ENCODE results near the gene FOXL3.
A peak's percentile ranks its signal among the peaks of the same experiment; 100 is the strongest.
"Not testable (repeated sequence)": the region's sequence is repeated elsewhere in the genome, so short reads cannot be mapped to it uniquely, and the experiment has no call there.

Gene FOXL3

DNA sequence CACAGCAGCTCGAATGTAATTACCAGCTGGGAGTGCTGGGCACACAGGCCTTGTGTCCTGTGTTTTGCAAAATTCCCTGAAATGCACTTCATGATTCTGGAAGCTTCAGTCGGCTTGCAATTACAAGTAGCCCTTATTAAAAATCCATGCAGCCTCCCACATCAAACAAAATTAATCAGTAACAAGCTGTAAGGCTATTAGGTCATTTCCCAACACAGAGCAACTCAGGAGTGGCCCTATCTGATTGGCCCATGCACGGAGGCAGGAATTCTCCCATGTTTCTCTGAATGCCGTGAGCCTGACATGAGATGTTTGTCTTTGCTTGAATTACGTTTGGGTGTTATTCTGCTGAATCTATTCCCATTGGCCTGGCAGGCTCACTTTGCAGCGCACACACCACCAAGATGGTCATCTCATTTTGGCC, 36.9 kb downstream of the FOXL3 start:
- DNase-seq, result no peak

DNA sequence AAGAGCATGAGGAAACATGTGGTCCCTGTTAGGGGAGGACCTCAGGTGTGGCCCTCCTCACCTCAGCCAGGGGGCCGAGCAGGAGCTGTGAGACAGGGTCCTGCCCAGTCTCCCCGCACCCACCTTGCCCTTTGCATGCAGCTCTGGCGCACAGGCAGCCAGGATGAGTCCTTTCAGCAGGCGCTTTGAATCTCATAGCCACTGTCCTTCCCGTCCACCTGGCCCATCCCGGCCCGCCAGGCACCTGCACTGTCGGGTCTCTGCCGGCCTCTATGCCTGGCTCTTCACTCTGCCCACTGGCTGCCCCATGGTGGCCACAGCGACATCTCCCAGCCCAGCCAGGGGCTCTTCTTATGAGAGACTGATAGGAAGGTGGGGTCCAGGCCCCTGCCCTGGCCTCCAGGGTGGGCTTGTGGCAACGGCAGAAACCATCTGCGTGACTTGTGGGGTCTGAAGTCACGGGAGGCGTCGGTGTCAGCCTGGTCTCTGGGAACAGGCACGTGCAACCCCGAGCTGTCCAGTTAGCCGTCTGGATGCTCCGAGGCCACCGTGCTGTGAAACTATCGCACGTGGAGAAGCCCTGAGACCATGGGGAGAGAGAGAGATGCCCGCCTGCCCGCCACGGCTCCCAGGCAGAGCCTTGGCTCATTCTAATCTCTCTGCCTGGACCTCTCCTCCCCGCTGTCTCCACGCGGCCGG, 37.4 kb downstream of the FOXL3 start:
- no peak for DNase-seq

- no peak for DNase-seq
These were observed 38.2 kb downstream of the FOXL3 start for GRCh38 chr7:327991-328702.

- DNase-seq, result no peak
These were observed 39.8 kb downstream of the FOXL3 start for GRCh38 chr7:329691-330281.

DNA sequence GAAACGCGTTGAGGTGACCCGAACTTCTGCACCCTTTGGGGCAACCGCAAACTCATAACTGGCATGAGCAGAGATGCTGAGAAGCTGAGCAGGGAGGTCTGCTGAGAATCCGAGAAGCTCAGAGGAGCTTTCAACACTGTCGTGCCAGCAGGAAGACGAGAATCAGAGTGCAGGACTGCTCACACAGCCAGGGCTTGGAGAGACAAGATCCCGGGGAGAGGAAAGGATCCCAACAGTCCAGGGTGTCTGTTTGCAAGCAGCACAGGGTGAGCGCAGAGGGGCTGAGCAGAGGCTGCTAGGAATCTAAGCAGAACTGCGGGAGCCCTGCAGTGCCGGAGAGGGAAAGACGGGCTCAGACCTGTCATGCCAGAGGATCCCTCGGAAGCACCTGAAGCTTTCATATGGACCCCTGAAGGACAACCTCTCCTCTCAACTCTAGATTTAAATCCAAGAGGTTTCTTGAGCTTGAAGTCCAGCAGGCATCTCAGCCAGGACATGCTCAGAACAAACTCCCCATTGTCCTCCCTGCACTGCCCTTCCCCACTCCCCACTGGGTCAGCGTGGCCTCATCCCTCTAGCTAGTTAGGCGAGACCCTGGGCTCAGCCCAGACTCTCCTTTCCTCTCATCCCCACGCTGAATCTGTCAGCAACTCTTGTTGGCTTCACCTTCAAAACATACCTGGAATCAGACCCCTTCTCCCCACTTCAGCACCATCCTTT, 40.7 kb downstream of the FOXL3 start:
- DNase-seq, result no peak

GRCh38 chr7:332020-332517, 42.1 kb downstream of the FOXL3 start:
- DNase-seq, result no peak

DNA sequence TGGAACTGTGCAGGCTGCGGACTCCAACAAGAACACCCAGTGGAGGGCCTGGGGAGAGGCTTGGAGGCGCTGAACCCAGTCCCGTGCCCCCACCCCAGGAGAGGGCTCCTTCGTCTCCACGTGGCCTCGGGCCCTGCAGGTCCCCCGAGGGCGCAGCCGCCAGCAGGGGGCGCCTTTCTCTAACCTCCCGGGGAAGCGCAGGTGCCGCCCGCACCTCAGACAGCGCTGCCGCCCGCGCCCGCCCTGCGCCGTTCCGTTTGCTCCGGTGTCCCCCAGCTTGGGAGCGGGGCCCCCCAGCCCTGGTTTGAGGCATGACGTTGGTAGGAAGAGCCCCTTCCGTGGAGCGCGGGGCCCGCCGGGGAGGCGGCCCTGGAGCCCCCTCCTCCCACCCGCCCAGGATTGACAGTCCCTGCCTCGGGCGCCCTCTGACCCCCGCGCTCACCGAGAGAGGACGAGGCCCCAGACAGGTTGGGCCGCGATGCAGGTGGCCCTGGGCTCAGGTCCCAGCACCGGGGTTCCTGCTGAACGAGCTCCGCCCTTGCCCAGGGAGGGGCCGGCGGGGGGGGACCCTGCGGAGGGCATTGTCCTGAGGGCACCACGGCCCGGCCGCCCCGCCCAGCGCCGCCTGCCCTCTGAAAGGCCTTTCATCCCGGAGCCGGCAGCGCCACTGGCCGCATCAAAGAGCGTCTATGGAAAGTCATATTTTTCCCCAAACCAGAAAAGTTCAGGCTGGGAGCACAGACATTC, 42.8 kb downstream of the FOXL3 start:
- DNase-seq, result peak; percentile 91

GRCh38 chr7:333393-333764, 43.4 kb downstream of the FOXL3 start:
- no peak for DNase-seq

GRCh38 chr7:334618-335357, 44.8 kb downstream of the FOXL3 start:
- no peak for DNase-seq

- no peak for DNase-seq
These were observed 45.6 kb downstream of the FOXL3 start for GRCh38 chr7:335358-336148.

GRCh38 chr7:336149-336533, 46.2 kb downstream of the FOXL3 start:
- DNase-seq, result not testable (repeated sequence)

DNA sequence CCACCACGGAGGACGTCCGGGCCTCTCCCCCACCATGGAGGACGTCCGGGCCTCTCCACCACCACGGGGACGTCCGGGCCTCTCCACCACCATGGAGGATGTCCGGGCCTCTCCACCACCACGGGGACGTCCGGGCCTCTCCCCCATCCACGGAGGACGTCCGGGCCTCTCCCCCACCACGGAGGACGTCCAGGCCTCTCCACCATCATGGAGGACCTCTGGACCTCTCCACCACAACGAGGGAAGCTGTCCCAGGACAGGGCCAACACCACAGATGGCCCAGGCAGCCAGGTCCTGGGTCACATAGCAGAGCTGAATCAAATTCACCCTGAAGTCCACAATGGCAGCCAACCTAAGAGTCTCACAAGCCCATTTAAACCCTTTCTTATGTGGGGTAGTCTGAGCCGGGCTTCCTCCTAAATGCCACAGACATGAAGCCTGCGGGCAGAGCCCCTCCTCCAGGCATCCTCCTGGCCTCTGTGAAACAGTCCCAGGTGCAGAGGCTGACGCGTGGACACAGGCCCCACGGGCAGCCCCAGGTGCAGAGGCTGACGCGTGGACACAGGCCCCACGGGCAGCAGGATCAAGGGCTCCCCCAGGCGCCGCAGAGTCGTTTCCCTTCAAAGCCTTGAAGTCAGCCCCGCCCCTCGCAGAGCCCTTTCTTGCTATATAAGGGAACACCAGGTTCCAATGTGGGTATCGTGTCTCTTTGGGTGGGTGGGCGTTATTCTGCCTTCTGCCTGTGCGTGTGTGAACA, 47.0 kb downstream of the FOXL3 start:
- no peak for DNase-seq

DNA sequence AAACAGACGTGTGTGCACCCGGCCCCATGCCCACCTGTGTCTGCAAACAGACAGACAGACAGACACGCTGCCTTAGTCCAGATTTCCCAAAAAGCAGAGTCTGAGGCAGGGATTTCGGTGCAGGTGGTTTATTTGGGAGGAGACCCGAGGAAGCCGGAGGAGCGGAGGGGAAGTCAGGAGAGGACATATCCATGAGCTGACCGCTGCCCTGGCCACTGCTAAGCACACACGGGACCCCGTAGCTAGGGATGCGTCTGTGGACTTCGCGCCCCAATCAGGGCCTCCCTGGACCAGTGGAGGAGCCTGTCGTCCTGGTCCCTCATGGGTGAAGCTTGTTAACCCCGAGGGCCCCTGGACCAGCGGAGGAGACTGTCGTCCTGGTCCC, 47.6 kb downstream of the FOXL3 start:
- DNase-seq, result no peak

DNA sequence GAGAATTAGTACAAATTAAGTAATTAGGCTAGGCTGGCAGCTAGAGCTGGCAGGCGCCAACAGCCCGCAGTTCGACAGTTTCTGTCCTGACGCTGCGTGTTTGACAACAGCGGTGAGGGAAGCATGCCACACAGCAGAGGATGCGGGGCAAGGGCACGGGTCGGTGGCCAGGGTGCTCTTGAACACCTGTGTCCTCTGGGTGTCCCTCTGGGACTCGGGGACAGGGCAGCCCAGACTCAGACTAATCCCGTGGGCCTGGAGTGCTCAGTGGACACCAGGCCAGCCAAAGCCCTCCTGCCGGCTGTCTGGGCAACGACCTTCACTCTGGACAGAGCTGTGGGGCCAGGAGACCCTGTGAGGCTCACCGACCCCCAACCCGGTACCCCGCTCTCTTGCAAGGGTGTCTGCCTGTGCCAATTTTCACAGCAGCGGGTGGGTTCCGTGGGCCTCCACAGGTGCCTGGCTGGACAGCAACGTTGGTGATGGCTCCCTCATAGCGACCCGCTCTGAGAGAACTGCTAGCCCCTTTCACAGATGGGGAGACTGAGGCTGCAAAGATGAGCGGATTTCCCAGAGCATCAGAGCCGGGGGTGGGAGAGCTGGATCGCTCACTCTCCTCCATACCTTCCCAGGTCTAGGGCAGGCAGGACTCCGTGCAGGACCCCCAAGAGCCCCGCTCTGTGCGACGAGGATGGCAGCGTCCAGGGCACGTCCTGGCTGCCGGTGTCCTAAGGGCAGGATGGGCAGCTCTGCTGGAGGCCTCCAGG, 48.5 kb downstream of the FOXL3 start:
- DNase-seq, result no peak

DNA sequence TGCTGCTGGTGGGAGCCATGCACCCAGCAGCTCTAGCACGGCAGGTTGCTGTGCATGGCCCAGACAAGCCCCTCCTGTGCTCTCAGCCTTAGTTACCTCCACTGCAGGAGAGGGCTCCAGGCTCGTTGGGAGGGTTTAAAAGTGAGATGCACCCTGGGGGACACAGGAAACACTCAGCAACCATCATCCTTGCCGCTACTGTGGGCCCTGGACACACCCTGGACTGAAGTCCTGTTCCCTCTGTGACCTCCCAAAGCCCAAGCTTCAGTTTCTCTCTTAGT, 49.0 kb downstream of the FOXL3 start:
- no peak for DNase-seq

GRCh38 chr7:339696-340095, 49.7 kb downstream of the FOXL3 start:
- DNase-seq, result no peak

GRCh38 chr7:340200-340937, 50.4 kb downstream of the FOXL3 start:
- DNase-seq, result no peak

All from activated T-cell treated with anti-CD3 and anti-CD28 coated beads, Interleukin-2, amount 50 U/mL, for 1 hour (primary cell).